SK-N-SH (cell line): ENCODE data around the gene MYPN.

Experiments used
- EP300 ChIP-seq, 2 experiments: IDR thresholded peaks; 2 replicates each; pipeline versions ENCODE4 v1.4.0 to v1.6.1; 2012; ENCODE audit warnings: borderline replicate concordance in 1 of 2, low read depth in 1 of 2, low read length in 1 of 2
- MAX ChIP-seq: IDR thresholded peaks from 2 replicates; pipeline ENCODE4 v1.4.0; 2012; ENCODE audit warnings: low read depth
- MEF2A ChIP-seq: IDR thresholded peaks from 2 replicates; pipeline ENCODE4 v1.4.0; 2012; ENCODE audit warnings: low read depth, borderline replicate concordance
- POLR2AphosphoS5 ChIP-seq: IDR thresholded peaks from 2 replicates; pipeline ENCODE4 v1.6.1; 2012; ENCODE audit warnings: low read depth, low read length
- RCOR1 ChIP-seq: fragments of 150-350 bp; IDR thresholded peaks from 2 replicates; pipeline ENCODE4 v1.6.1; 2017; ENCODE audit warnings: antibody characterized with exemption, low read length
- REST ChIP-seq: IDR thresholded peaks from 2 replicates; pipeline ENCODE4 v1.6.1; 2012; ENCODE audit warnings: mild to moderate bottlenecking, low read depth, low read length, moderate library complexity
- RXRA ChIP-seq: IDR thresholded peaks from 2 replicates; pipeline ENCODE4 v1.4.0; 2012; ENCODE audit warnings: low read depth, mild to moderate bottlenecking, borderline replicate concordance
- TAF1 ChIP-seq: IDR thresholded peaks from 2 replicates; pipeline ENCODE4 v1.6.1; 2012; ENCODE audit warnings: low read depth, mild to moderate bottlenecking, low read length, moderate library complexity, borderline replicate concordance
- YY1 ChIP-seq: IDR thresholded peaks from 2 replicates; pipeline ENCODE4 v1.4.0; 2012; ENCODE audit warnings: low read depth, mild to moderate bottlenecking
- TF ChIP-seq, protein P1 (sequence below): fragments of 200-600 bp; sonication (generic); IDR thresholded peaks from 2 replicates; pipeline ENCODE4 v1.6.1; 2017; ENCODE audit warnings: antibody characterized with exemption, mild to moderate bottlenecking, moderate library complexity
- TF ChIP-seq, protein P2 (sequence below): IDR thresholded peaks from 2 replicates; pipeline ENCODE4; 2012

DNA sequence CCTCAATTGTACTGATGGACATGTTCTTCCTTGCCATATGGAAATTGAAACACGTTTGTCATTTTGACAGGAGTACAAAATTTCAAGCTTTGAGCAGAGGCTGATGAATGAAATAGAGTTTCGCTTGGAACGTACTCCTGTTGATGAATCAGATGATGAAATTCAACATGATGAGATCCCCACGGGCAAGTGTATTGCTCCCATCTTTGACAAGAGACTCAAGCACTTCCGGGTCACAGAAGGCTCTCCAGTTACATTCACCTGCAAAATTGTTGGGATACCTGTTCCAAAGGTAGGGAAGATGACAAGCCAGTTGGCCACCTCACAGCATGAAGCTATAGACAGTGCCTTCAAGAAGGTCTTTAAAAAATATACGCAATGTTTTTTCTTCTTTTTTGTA lies 79.5 kb downstream of the MYPN start:
- TF ChIP-seq, protein P1, sequence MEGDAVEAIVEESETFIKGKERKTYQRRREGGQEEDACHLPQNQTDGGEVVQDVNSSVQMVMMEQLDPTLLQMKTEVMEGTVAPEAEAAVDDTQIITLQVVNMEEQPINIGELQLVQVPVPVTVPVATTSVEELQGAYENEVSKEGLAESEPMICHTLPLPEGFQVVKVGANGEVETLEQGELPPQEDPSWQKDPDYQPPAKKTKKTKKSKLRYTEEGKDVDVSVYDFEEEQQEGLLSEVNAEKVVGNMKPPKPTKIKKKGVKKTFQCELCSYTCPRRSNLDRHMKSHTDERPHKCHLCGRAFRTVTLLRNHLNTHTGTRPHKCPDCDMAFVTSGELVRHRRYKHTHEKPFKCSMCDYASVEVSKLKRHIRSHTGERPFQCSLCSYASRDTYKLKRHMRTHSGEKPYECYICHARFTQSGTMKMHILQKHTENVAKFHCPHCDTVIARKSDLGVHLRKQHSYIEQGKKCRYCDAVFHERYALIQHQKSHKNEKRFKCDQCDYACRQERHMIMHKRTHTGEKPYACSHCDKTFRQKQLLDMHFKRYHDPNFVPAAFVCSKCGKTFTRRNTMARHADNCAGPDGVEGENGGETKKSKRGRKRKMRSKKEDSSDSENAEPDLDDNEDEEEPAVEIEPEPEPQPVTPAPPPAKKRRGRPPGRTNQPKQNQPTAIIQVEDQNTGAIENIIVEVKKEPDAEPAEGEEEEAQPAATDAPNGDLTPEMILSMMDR: no peak
- TF ChIP-seq POLR2AphosphoS5: no peak
- TF ChIP-seq MAX: no peak
- TF ChIP-seq RCOR1: no peak
- TF ChIP-seq RXRA: no peak
- TF ChIP-seq EP300 (IDR thresholded peaks at IDR 0.05; ENCODE audit: borderline replicate concordance in 1 of 2, low read depth in 1 of 2, low read length in 1 of 2): no peak
- TF ChIP-seq, protein P2, sequence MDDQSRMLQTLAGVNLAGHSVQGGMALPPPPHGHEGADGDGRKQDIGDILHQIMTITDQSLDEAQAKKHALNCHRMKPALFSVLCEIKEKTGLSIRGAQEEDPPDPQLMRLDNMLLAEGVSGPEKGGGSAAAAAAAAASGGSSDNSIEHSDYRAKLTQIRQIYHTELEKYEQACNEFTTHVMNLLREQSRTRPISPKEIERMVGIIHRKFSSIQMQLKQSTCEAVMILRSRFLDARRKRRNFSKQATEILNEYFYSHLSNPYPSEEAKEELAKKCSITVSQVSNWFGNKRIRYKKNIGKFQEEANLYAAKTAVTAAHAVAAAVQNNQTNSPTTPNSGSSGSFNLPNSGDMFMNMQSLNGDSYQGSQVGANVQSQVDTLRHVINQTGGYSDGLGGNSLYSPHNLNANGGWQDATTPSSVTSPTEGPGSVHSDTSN: no peak
- TF ChIP-seq TAF1: no peak
- TF ChIP-seq YY1: no peak
- no peak for TF ChIP-seq MEF2A
- no peak for TF ChIP-seq REST
